Astrocyte (in vitro differentiated cells and primary cell): ENCODE data around the gene ZBTB16. TPM values are rescaled to one million over a fixed set of nuclear protein-coding genes. Genes with fewer than 3 reads are reported as not detected.

ENCODE experiments used
- DNase-seq: peaks from one replicate; pipeline ENCODE4 v3.0.0-alpha.2; 2010; ENCODE audit warnings: low read depth
- FAIRE-seq: peaks from 2 replicates; lab custom pipeline; 2011; peaks lifted over from hg19 to GRCh38; lab: Jason Lieb, UNC
- H2AFZ ChIP-seq: 2 replicates; pipeline ENCODE4 v1.6.0; 2012; ENCODE audit warnings: low read depth, low read length, inconsistent platforms
- H3K27ac ChIP-seq: 2 replicates; pipeline ENCODE4 v1.5.1; 2011; ENCODE audit warnings: low read depth, low read length, inconsistent platforms
- H3K27me3 ChIP-seq: 2 replicates; pipeline ENCODE4 v1.6.0; 2011; ENCODE audit warnings: low read length, inconsistent platforms; ENCODE audit not compliant: insufficient read depth
- H3K36me3 ChIP-seq: 2 replicates; pipeline ENCODE4 v1.5.1; 2011; ENCODE audit warnings: low read length, inconsistent platforms; ENCODE audit not compliant: insufficient read depth
- H3K4me1 ChIP-seq: 2 replicates; pipeline ENCODE4 v1.5.1; 2011; ENCODE audit warnings: low read length, inconsistent platforms; ENCODE audit not compliant: insufficient read depth
- H3K4me2 ChIP-seq: 2 replicates; pipeline ENCODE4 v1.6.0; 2012; ENCODE audit warnings: low read length, inconsistent platforms
- H3K4me3 ChIP-seq: 2 replicates; pipeline ENCODE4 v1.5.1; 2011; ENCODE audit warnings: low read depth, mild to moderate bottlenecking, low read length, inconsistent platforms; ENCODE audit not compliant: insufficient read depth
- H3K79me2 ChIP-seq: 2 replicates; pipeline ENCODE4 v1.6.0; 2012; ENCODE audit warnings: mild to moderate bottlenecking, low read length, inconsistent platforms; ENCODE audit not compliant: insufficient read depth
- H3K9ac ChIP-seq: 2 replicates; pipeline ENCODE4 v1.6.0; 2012; ENCODE audit warnings: mild to moderate bottlenecking, low read length, inconsistent platforms
- H3K9me3 ChIP-seq: 2 replicates; pipeline ENCODE4 v1.5.1; 2012; ENCODE audit warnings: low read depth, mild to moderate bottlenecking, low read length, inconsistent platforms; ENCODE audit not compliant: insufficient read depth
- H4K20me1 ChIP-seq: 2 replicates; pipeline ENCODE4 v1.6.0; 2012; ENCODE audit warnings: low read length, inconsistent platforms; ENCODE audit not compliant: insufficient read depth
- H3K27ac Mint-ChIP-seq: one replicate; pipeline ENCODE4 v1.8.0; 2021; ENCODE audit warnings: mild to moderate bottlenecking, mixed read lengths; ENCODE audit not compliant: unreplicated experiment
- H3K27me3 Mint-ChIP-seq: one replicate; pipeline ENCODE4 v1.8.0; 2021; ENCODE audit warnings: low read depth, mixed read lengths; ENCODE audit not compliant: unreplicated experiment
- H3K36me3 Mint-ChIP-seq: one replicate; pipeline ENCODE4 v1.8.0; 2021; ENCODE audit warnings: low read depth, mixed read lengths; ENCODE audit not compliant: unreplicated experiment
- H3K4me1 Mint-ChIP-seq: one replicate; pipeline ENCODE4 v1.8.0; 2021; ENCODE audit warnings: low read depth, mixed read lengths; ENCODE audit not compliant: unreplicated experiment
- H3K4me3 Mint-ChIP-seq: one replicate; pipeline ENCODE4 v1.8.0; 2021; ENCODE audit warnings: mild to moderate bottlenecking, moderate library complexity, mixed read lengths; ENCODE audit not compliant: unreplicated experiment
- H3K9me3 Mint-ChIP-seq: one replicate; pipeline ENCODE4 v1.8.0; 2021; ENCODE audit warnings: mild to moderate bottlenecking, mixed read lengths; ENCODE audit not compliant: unreplicated experiment
- CTCF ChIP-seq: IDR thresholded peaks from 2 replicates; pipeline ENCODE4 v1.5.1; 2011; ENCODE audit warnings: low read depth, mild to moderate bottlenecking, inconsistent platforms, low read length, moderate library complexity; ENCODE audit not compliant: insufficient read depth
- EZH2 ChIP-seq: IDR thresholded peaks from 2 replicates; pipeline ENCODE4 v1.6.1; 2012; ENCODE audit warnings: mild to moderate bottlenecking, low read length, inconsistent platforms; ENCODE audit not compliant: insufficient read depth
- total RNA-seq: library from RNA; stranded (reverse); gene quantifications from 2 replicates; pipeline ENCODE4 v1.2.1, GENCODE V29; 2021

Gene ZBTB16
- total RNA-seq, 1 donor from 2014 or later: 0.50 TPM

GRCh38 chr11:114182471-114183043, 123.0 kb downstream of the ZBTB16 start:
- no peak overlapping the region for H3K4me3 Mint-ChIP-seq
- Histone ChIP-seq H4K20me1 (no peaks in the 10 kb centered on the region), H3K4me3 (no peak overlapping the region), H3K4me1 (no peaks in the 10 kb centered on the region), H3K4me2 (no peak overlapping the region), H3K79me2 (no peaks in the 10 kb centered on the region), H2AFZ (no peak overlapping the region), H3K27ac (no peak overlapping the region), H3K27me3 (peaks cover 52% of the 10 kb centered on the region), H3K36me3 (no peaks in the 10 kb centered on the region), H3K9me3 (peaks cover 3% of the 10 kb centered on the region), H3K9ac (no peak overlapping the region)
- H3K36me3 Mint-ChIP-seq: peaks cover 4% of the 10 kb centered on the region
- no peaks in the 10 kb centered on the region for H3K4me1 Mint-ChIP-seq
- H3K9me3 Mint-ChIP-seq: peaks cover 9% of the 10 kb centered on the region
- peaks cover 64% of the 10 kb centered on the region for H3K27me3 Mint-ChIP-seq
- FAIRE-seq (no peak), DNase-seq (no peak)
- H3K27ac Mint-ChIP-seq: no peak overlapping the region
- no peak for TF ChIP-seq CTCF

- Histone ChIP-seq H4K20me1 (no peaks in the 10 kb centered on the region), H3K9me3 (peaks cover 3% of the 10 kb centered on the region), H3K4me2 (no peak overlapping the region), H3K36me3 (no peaks in the 10 kb centered on the region), H2AFZ (no peak overlapping the region), H3K4me1 (no peaks in the 10 kb centered on the region), H3K9ac (no peak overlapping the region), H3K27ac (no peak overlapping the region), H3K27me3 (peaks cover 50% of the 10 kb centered on the region), H3K4me3 (no peak overlapping the region), H3K79me2 (no peaks in the 10 kb centered on the region)
- FAIRE-seq (no peak), DNase-seq (no peak)
- TF ChIP-seq EZH2 (no peak), CTCF (no peak)
- Mint-ChIP-seq H3K27ac (no peak overlapping the region), H3K9me3 (peaks cover 10% of the 10 kb centered on the region), H3K27me3 (peaks cover 68% of the 10 kb centered on the region), H3K36me3 (peaks cover 4% of the 10 kb centered on the region), H3K4me1 (no peaks in the 10 kb centered on the region), H3K4me3 (no peak overlapping the region)
Observed at GRCh38 chr11:114183044-114183511, 123.6 kb downstream of the ZBTB16 start.

- Histone ChIP-seq H3K27me3 (peaks cover 34% of the 10 kb centered on the region), H3K4me1 (no peaks in the 10 kb centered on the region), H4K20me1 (no peaks in the 10 kb centered on the region), H3K4me3 (no peak overlapping the region), H3K9me3 (peaks cover 3% of the 10 kb centered on the region), H3K79me2 (no peaks in the 10 kb centered on the region), H3K9ac (no peak overlapping the region), H3K4me2 (no peak overlapping the region), H3K27ac (no peak overlapping the region), H2AFZ (no peak overlapping the region), H3K36me3 (no peaks in the 10 kb centered on the region)
- H3K27ac Mint-ChIP-seq: no peak overlapping the region
- FAIRE-seq (no peak), DNase-seq (no peak)
- no peaks in the 10 kb centered on the region for H3K4me1 Mint-ChIP-seq
- H3K9me3 Mint-ChIP-seq: peaks cover 10% of the 10 kb centered on the region
- peaks cover 51% of the 10 kb centered on the region for H3K27me3 Mint-ChIP-seq
- H3K36me3 Mint-ChIP-seq: peaks cover 4% of the 10 kb centered on the region
- no peak for TF ChIP-seq EZH2
- no peak for TF ChIP-seq CTCF
- no peak overlapping the region for H3K4me3 Mint-ChIP-seq
Observed at GRCh38 chr11:114185436-114185835, 125.9 kb downstream of the ZBTB16 start.
